GM19193 (cell line): ENCODE results near the gene URB2.

Source experiments
- POLR2A ChIP-seq: IDR thresholded peaks from 4 replicates; pipeline ENCODE4 v1.6.1; 2011; ENCODE audit not compliant: insufficient read depth, insufficient read length; ENCODE audit errors: extremely low read depth

The URB2 gene

GRCh38 chr1:229625915-229626831 lies at the start of gene URB2, which contains the start of gene TAF5L:
Gene URB2, plus strand, starts transcription at chr1:229626247. Its CDS starts 1,387 bp downstream, at chr1:229627634.
Gene TAF5L, minus strand, starts transcription at chr1:229626122. Its CDS starts 11,640 bp downstream, at chr1:229614482.
- TF ChIP-seq POLR2A = peak; percentile 83

GRCh38 chr1:229578168-229579058 lies 47.6 kb upstream of the URB2 start:
- TF ChIP-seq POLR2A = no peak

GRCh38 chr1:229579059-229579673 lies 46.9 kb upstream of the URB2 start:
- TF ChIP-seq POLR2A = no peak

- TF ChIP-seq POLR2A = no peak
Measured at GRCh38 chr1:229581485-229581884, 44.6 kb upstream of the URB2 start.

- no peak for TF ChIP-seq POLR2A
Measured at GRCh38 chr1:229582011-229582694, 43.9 kb upstream of the URB2 start.

- no peak for TF ChIP-seq POLR2A
Measured at GRCh38 chr1:229582715-229583114, 43.3 kb upstream of the URB2 start.

- no peak for TF ChIP-seq POLR2A
Measured at GRCh38 chr1:229585338-229585737, 40.7 kb upstream of the URB2 start.

- no peak for TF ChIP-seq POLR2A
Measured at GRCh38 chr1:229590119-229590518, 35.9 kb upstream of the URB2 start.

- TF ChIP-seq POLR2A = no peak
Measured at GRCh38 chr1:229593800-229594199, 32.2 kb upstream of the URB2 start.

- TF ChIP-seq POLR2A = no peak
Measured at GRCh38 chr1:229594227-229595008, 31.6 kb upstream of the URB2 start.

GRCh38 chr1:229596925-229597699 lies 28.9 kb upstream of the URB2 start:
- TF ChIP-seq POLR2A = no peak

- TF ChIP-seq POLR2A = no peak
Measured at GRCh38 chr1:229597877-229598276, 28.2 kb upstream of the URB2 start.
